ENCODE data around the gene DNAH6. TPM values are rescaled to one million over a fixed set of nuclear protein-coding genes. Genes with fewer than 3 reads are reported as not detected.

The DNAH6 gene
- polyA plus RNA-seq, 2 of the 4 experiments (the other 2 are of a cell fraction): 0.13 to 0.32 TPM

- TF ChIP-seq FOSL2 (IDR thresholded peaks at IDR 0.05) (no peak), FOSL2 (CRISPR knock-in tag; IDR thresholded peaks at IDR 0.05) (peak; percentile 83), JUNB (IDR thresholded peaks at IDR 0.05) (peak; percentile 16; the same call in 1 of the 2 replicates), HOXA7 (CRISPR knock-in tag; IDR thresholded peaks at IDR 0.05) (no peak), ZFP36 (IDR thresholded peaks at IDR 0.05; ENCODE audit: borderline replicate concordance, partially characterized antibody) (no peak)
- 31% methylated on average over 5 of the region's 5 CpGs for WGBS (ENCODE audit: missing lambda C conversion rate)
- Histone ChIP-seq H3K27ac (peak overlapping the region; percentile 53 to 72; a peak in 5 of 6 replicates), H3K4me1 (peaks cover 15% of the 10 kb centered on the region), H3K9me3 (no peaks in the 10 kb centered on the region), H3K4me3 (no peak overlapping the region), H3K4me2 (peak overlapping the region; percentile 38)
- DNase-seq (ENCODE audit: low read depth in 1 of 2, low spot score in 1 of 2) (peak in 1 of 2 experiments; percentile 66), ATAC-seq (peak; percentile 72 to 78; a peak in 5 of 6 replicates), FAIRE-seq (peak; percentile 72)
- ChIA-PET POLR2A (interaction anchor here (2.0 kb wide), 1 partner anchor 35 kb away, joined by 4 read pairs; the partner anchor contains the start of gene SUCLG1), CTCF (interaction anchor here (1.2 to 2.0 kb wide), 3 partner anchors 138 to 433 kb away, joined by 3 to 8 read pairs (median 4); no protein-coding TSS in a partner anchor)
These were observed 22.8 kb upstream of the DNAH6 start for GRCh38 chr2:84493514-84493913.

GRCh38 chr2:84494070-84494469 lies 22.2 kb upstream of the DNAH6 start:
- TF ChIP-seq, protein P1, sequence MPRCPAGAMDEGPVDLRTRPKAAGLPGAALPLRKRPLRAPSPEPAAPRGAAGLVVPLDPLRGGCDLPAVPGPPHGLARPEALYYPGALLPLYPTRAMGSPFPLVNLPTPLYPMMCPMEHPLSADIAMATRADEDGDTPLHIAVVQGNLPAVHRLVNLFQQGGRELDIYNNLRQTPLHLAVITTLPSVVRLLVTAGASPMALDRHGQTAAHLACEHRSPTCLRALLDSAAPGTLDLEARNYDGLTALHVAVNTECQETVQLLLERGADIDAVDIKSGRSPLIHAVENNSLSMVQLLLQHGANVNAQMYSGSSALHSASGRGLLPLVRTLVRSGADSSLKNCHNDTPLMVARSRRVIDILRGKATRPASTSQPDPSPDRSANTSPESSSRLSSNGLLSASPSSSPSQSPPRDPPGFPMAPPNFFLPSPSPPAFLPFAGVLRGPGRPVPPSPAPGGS (IDR thresholded peaks at IDR 0.05): no peak
- no peak for TF ChIP-seq ZNF302 (CRISPR knock-in tag; IDR thresholded peaks at IDR 0.05)
- TF ChIP-seq RFX5 (IDR thresholded peaks at IDR 0.05): no peak
- no peak for TF ChIP-seq FOSL2 (IDR thresholded peaks at IDR 0.05)
- TF ChIP-seq FOSL2 (CRISPR knock-in tag; IDR thresholded peaks at IDR 0.05): peak; percentile 16; the same call in 1 of the 2 replicates
- no peak for TF ChIP-seq E2F6 (IDR thresholded peaks at IDR 0.05; ENCODE audit: borderline replicate concordance, low read depth)
- TF ChIP-seq REST (IDR thresholded peaks at IDR 0.05): no peak
- Histone ChIP-seq H3K27ac (peak overlapping the region; percentile 53 to 72; a peak in 5 of 6 replicates), H3K4me2 (peak overlapping the region; percentile 38), H3K4me3 (no peak overlapping the region), H3K9me3 (no peaks in the 10 kb centered on the region), H3K4me1 (peaks cover 15% of the 10 kb centered on the region)
- WGBS (ENCODE audit: missing lambda C conversion rate): 23% methylated on average over 4 of the region's 4 CpGs
- CTCF ChIA-PET: interaction anchor here (1.2 to 2.0 kb wide), 4 partner anchors 137 to 432 kb away, joined by 3 to 8 read pairs (median 4); no protein-coding TSS in a partner anchor
- ATAC-seq (peak in 1 of 2 experiments; percentile 64; a peak in 3 of 6 replicates), DNase-seq (ENCODE audit: low read depth in 1 of 2, low spot score in 1 of 2) (peak in 1 of 2 experiments; percentile 20), FAIRE-seq (no peak)
- POLR2A ChIA-PET: interaction anchor here (2.0 kb wide), 1 partner anchor 35 kb away, joined by 4 read pairs; the partner anchor contains the start of gene SUCLG1

- peak overlapping the region; percentile 4; the same call in 1 of the 3 replicates for H3K4me2 ChIP-seq
- ATAC-seq (peak; percentile 83 to 89), FAIRE-seq (no peak), DNase-seq (ENCODE audit: low read depth in 1 of 2, low spot score in 1 of 2) (peak; percentile 37 to 79)
- no peaks in the 10 kb centered on the region for H3K9me3 ChIP-seq
- WGBS (ENCODE audit: missing lambda C conversion rate): 26% methylated on average over 8 of the region's 8 CpGs
- H3K27ac ChIP-seq: no peak overlapping the region
- CTCF ChIA-PET: interaction anchor here (0.7 to 1.8 kb wide), 6 partner anchors 10 to 430 kb away, joined by 3 to 7 read pairs (median 3); no protein-coding TSS in a partner anchor
- peaks cover 15% of the 10 kb centered on the region for H3K4me1 ChIP-seq
- POLR2A ChIA-PET: interaction anchor here (0.6 kb wide), 1 partner anchor 433 kb away, joined by 4 read pairs; no protein-coding TSS in a partner anchor
- no peak overlapping the region for H3K4me3 ChIP-seq
- no peak for TF ChIP-seq EHMT2 (IDR thresholded peaks at IDR 0.05; ENCODE audit: low read depth)
- no peak for TF ChIP-seq MYC (IDR thresholded peaks at IDR 0.05; ENCODE audit: borderline replicate concordance, low read length)
- TF ChIP-seq HEYL (CRISPR knock-in tag; IDR thresholded peaks at IDR 0.05): no peak
- TF ChIP-seq POLR2A (IDR thresholded peaks at IDR 0.05; ENCODE audit: low read length): no peak
- TF ChIP-seq, protein P1 (IDR thresholded peaks at IDR 0.05): no peak
- no peak for TF ChIP-seq EP300 (IDR thresholded peaks at IDR 0.05)
- no peak for TF ChIP-seq CHD4 (IDR thresholded peaks at IDR 0.05; ENCODE audit: borderline replicate concordance)
- no peak for TF ChIP-seq GATA3 (IDR thresholded peaks at IDR 0.05; ENCODE audit: borderline replicate concordance)
- TF ChIP-seq RAD21 (conservative IDR thresholded peaks at IDR 0.05 in 1 of 2, IDR thresholded peaks at IDR 0.05 in 1 of 2): peak; percentile 87 to 92
- no peak for TF ChIP-seq JUN (IDR thresholded peaks at IDR 0.05)
- no peak for TF ChIP-seq HES2 (IDR thresholded peaks at IDR 0.05)
- peak; percentile 93 for TF ChIP-seq SMC3 (IDR thresholded peaks at IDR 0.05)
- TF ChIP-seq TFCP2L1 (CRISPR knock-in tag; IDR thresholded peaks at IDR 0.05): no peak
- no peak for TF ChIP-seq RNF2 (IDR thresholded peaks at IDR 0.05; ENCODE audit: borderline replicate concordance, low read depth)
- TF ChIP-seq FOSB (CRISPR knock-in tag; IDR thresholded peaks at IDR 0.05): no peak
- TF ChIP-seq ZFP36 (IDR thresholded peaks at IDR 0.05; ENCODE audit: borderline replicate concordance, partially characterized antibody): peak; percentile 21
These were observed 20.7 kb upstream of the DNAH6 start for GRCh38 chr2:84495539-84496146.

Measured in A549 (cell line).